Trophoblast cell (in vitro differentiated cells and primary cell): Measurements from ENCODE around the gene DICER1.
A peak's percentile ranks its signal among the peaks of the same experiment; 100 is the strongest.

Experiments used
- DNase-seq, 2 donors: peaks; one replicate each; pipeline ENCODE4 v3.0.0-alpha.2; 2016
- H2AFZ ChIP-seq: 2 replicates; pipeline ENCODE4 v1.6.1; 2013; ENCODE audit warnings: low read length, moderate library complexity, mild to moderate bottlenecking; ENCODE audit not compliant: insufficient read depth, poor library complexity
- H2AK5ac ChIP-seq: 2 replicates; pipeline ENCODE4 v1.6.1; 2013; ENCODE audit warnings: mild to moderate bottlenecking, low read length
- H2BK120ac ChIP-seq: 2 replicates; pipeline ENCODE4 v1.6.1; 2013; ENCODE audit warnings: low read length, mild to moderate bottlenecking, moderate library complexity; ENCODE audit not compliant: insufficient read depth, poor library complexity
- H2BK12ac ChIP-seq: 2 replicates; pipeline ENCODE4 v1.6.1; 2013; ENCODE audit warnings: mild to moderate bottlenecking, low read length, moderate library complexity
- H2BK5ac ChIP-seq: 2 replicates; pipeline ENCODE4 v1.6.1; 2013; ENCODE audit warnings: low read length, low read depth, moderate library complexity, mild to moderate bottlenecking; ENCODE audit not compliant: poor library complexity
- H3K14ac ChIP-seq: 2 replicates; pipeline ENCODE4 v1.6.1; 2013; ENCODE audit warnings: mild to moderate bottlenecking, low read length
- H3K18ac ChIP-seq: 2 replicates; pipeline ENCODE4 v1.6.1; 2013; ENCODE audit warnings: mild to moderate bottlenecking, low read length
- H3K23ac ChIP-seq: 2 replicates; pipeline ENCODE4 v1.6.1; 2013; ENCODE audit warnings: low read length
- H3K27ac ChIP-seq: 2 replicates; pipeline ENCODE4 v1.5.1; 2013; ENCODE audit warnings: low read depth, mild to moderate bottlenecking, inconsistent platforms, low read length, moderate library complexity
- H3K27me3 ChIP-seq: 2 replicates; pipeline ENCODE4 v1.6.1; 2013; ENCODE audit warnings: inconsistent platforms, mild to moderate bottlenecking, low read length, moderate library complexity; ENCODE audit not compliant: insufficient read depth
- H3K36me3 ChIP-seq, 2 experiments: 1 replicate in 1 of 2; 2 replicates in 1 of 2; pipeline ENCODE4 v1.6.1; 2013; ENCODE audit warnings: low read length in 2 of 2, mild to moderate bottlenecking in 2 of 2, moderate library complexity in 1 of 2; ENCODE audit not compliant: insufficient read depth in 2 of 2, control insufficient read depth in 1 of 2
- H3K4ac ChIP-seq: 2 replicates; pipeline ENCODE4 v1.6.1; 2013; ENCODE audit warnings: low read depth, mild to moderate bottlenecking, low read length, moderate library complexity
- H3K4me1 ChIP-seq, 2 experiments: 1 replicate in 1 of 2; 2 replicates in 1 of 2; pipeline ENCODE4 v1.6.1; 2013; ENCODE audit warnings: low read length in 2 of 2, mild to moderate bottlenecking in 2 of 2, moderate library complexity in 1 of 2; ENCODE audit not compliant: insufficient read depth in 2 of 2, control insufficient read depth in 1 of 2
- H3K4me2 ChIP-seq: 2 replicates; pipeline ENCODE4 v1.6.1; 2013; ENCODE audit warnings: inconsistent platforms, mild to moderate bottlenecking, low read length, moderate library complexity
- H3K4me3 ChIP-seq: 2 replicates; pipeline ENCODE4 v1.5.1; 2013; ENCODE audit warnings: mild to moderate bottlenecking, low read depth, low read length, inconsistent platforms
- H3K79me1 ChIP-seq: one replicate; pipeline ENCODE4 v1.6.1; 2013; ENCODE audit warnings: low read length
- H3K79me2 ChIP-seq: 2 replicates; pipeline ENCODE4 v1.6.1; 2013; ENCODE audit warnings: low read length, mild to moderate bottlenecking; ENCODE audit not compliant: control insufficient read depth, insufficient read depth, poor library complexity
- H3K9ac ChIP-seq: 2 replicates; pipeline ENCODE4 v1.6.1; 2013; ENCODE audit warnings: mild to moderate bottlenecking, low read length
- H3K9me3 ChIP-seq: 2 replicates; pipeline ENCODE4 v1.6.1; 2013; ENCODE audit warnings: low read depth, mild to moderate bottlenecking, control low read depth, inconsistent platforms, low read length; ENCODE audit not compliant: insufficient read depth
- H4K12ac ChIP-seq: 2 replicates; pipeline ENCODE4 v1.6.1; 2013; ENCODE audit warnings: low read depth, mild to moderate bottlenecking, low read length, moderate library complexity
- H4K8ac ChIP-seq: 2 replicates; pipeline ENCODE4 v1.6.1; 2013; ENCODE audit warnings: low read depth, mild to moderate bottlenecking, low read length, moderate library complexity
- H4K91ac ChIP-seq: one replicate; pipeline ENCODE4 v1.6.1; 2013; ENCODE audit warnings: low read depth, mild to moderate bottlenecking, low read length, moderate library complexity
- WGBS: extraction: QIAGEN DNeasy Blood & Tissue Kit; methylation state at CpG from one replicate; pipeline ENCODE4 v1.1.7; 2013; ENCODE audit warnings: missing lambda C conversion rate; ENCODE audit not compliant: insufficient read length, insufficient coverage; ENCODE audit errors: extremely low coverage; 5-methylcytosine and 5-hydroxymethylcytosine counted together

The DICER1 gene

GRCh38 chr14:95184413-95184790 is 27.1 kb upstream of the DICER1 start:
- H4K91ac ChIP-seq: no peak overlapping the region

DNA sequence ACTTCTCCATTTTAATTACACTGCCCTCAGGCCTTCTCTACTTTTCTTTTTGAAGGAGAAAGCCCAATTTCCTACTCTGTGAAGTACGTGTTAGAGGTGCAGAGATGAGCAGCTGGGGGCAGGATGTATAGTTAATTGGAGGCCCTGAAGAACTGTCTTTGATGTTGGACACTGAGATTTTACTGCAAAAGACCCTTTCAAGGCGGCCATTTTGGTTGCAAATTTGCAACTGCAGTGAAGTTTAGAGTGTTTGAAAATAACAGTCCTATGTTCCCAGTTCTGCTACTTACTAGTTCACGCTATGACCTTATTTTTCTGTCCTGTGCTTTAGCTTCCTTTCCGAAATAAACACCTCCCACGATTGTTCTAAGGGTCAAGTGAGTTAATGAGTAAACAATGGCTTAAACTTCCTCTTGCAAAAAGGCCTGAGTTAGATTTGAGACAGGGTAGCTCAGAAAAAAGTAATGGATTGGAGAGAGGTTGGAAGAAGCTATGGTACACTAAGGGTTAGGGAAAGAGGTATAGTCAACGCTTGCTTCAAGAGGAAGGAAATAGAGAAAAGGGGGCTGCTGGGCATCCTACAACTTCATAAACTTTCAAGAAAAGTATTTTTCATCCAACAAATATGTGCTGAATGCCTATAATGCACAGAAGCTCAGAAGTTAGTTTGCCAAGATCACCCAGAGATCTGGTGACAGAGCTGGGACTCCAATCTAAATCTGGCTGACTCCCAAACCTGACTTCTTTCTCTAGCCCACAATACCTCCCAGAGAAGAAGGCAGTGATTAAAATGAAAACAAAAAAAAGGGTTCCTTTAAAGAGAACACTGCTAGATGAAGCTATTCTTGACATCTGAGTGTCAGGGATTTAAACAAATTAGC is 26.4 kb upstream of the DICER1 start:
- no peaks in the 10 kb centered on the region for H3K9me3 ChIP-seq
- no peak overlapping the region for H2AK5ac ChIP-seq
- no peaks in the 10 kb centered on the region for H3K79me2 ChIP-seq
- H2AFZ ChIP-seq: no peak overlapping the region
- H3K9ac ChIP-seq: no peak overlapping the region
- no peak overlapping the region for H4K12ac ChIP-seq
- H4K8ac ChIP-seq: no peak overlapping the region
- no peak overlapping the region for H2BK5ac ChIP-seq
- H2BK120ac ChIP-seq: no peak overlapping the region
- H3K4ac ChIP-seq: no peak overlapping the region
- H4K91ac ChIP-seq: no peak overlapping the region
- H3K27me3 ChIP-seq: no peaks in the 10 kb centered on the region
- WGBS: no CpG with 5 or more reads among the region's 6 CpGs
- no peaks in the 10 kb centered on the region for H3K79me1 ChIP-seq
- H3K4me2 ChIP-seq: no peak overlapping the region
- no peak overlapping the region for H3K18ac ChIP-seq
- H3K4me1 ChIP-seq: peaks cover 11% of the 10 kb centered on the region in 2 experiments
- no peak overlapping the region for H2BK12ac ChIP-seq
- H3K23ac ChIP-seq: no peak overlapping the region
- no peak overlapping the region for H3K4me3 ChIP-seq
- no peaks in the 10 kb centered on the region for H3K36me3 ChIP-seq
- H3K27ac ChIP-seq: no peak overlapping the region
- H3K14ac ChIP-seq: no peak overlapping the region
- no peak for DNase-seq

More at GRCh38 chr14:95184413-95184790, 27.1 kb upstream of the DICER1 start:
- no peak overlapping the region for H3K27ac ChIP-seq
- peaks cover 11% of the 10 kb centered on the region in 2 experiments for H3K4me1 ChIP-seq
- no peak overlapping the region for H4K12ac ChIP-seq
- no peak overlapping the region for H2BK120ac ChIP-seq
- H3K9me3 ChIP-seq: no peaks in the 10 kb centered on the region
- no peaks in the 10 kb centered on the region for H3K27me3 ChIP-seq
- H3K36me3 ChIP-seq: no peaks in the 10 kb centered on the region
- no peak for DNase-seq
- no peak overlapping the region for H3K4me3 ChIP-seq
- H2BK5ac ChIP-seq: no peak overlapping the region
- no peak overlapping the region for H4K8ac ChIP-seq
- no peak overlapping the region for H3K9ac ChIP-seq
- no peak overlapping the region for H2AFZ ChIP-seq
- H3K18ac ChIP-seq: no peak overlapping the region
- no peaks in the 10 kb centered on the region for H3K79me1 ChIP-seq
- H3K14ac ChIP-seq: no peak overlapping the region
- no peak overlapping the region for H3K4ac ChIP-seq
- no peak overlapping the region for H2AK5ac ChIP-seq
- no CpG with 5 or more reads among the region's 2 CpGs for WGBS
- H3K23ac ChIP-seq: no peak overlapping the region
- H3K4me2 ChIP-seq: no peak overlapping the region
- H2BK12ac ChIP-seq: no peak overlapping the region
- no peaks in the 10 kb centered on the region for H3K79me2 ChIP-seq

GRCh38 chr14:95183082-95183481 is 25.8 kb upstream of the DICER1 start:
- Histone ChIP-seq H3K14ac (no peak overlapping the region), H3K4ac (no peak overlapping the region), H4K91ac (no peak overlapping the region), H2AK5ac (no peak overlapping the region), H3K79me1 (no peaks in the 10 kb centered on the region), H3K9me3 (no peaks in the 10 kb centered on the region), H2BK5ac (no peak overlapping the region), H3K18ac (no peak overlapping the region), H4K12ac (no peak overlapping the region), H3K9ac (no peak overlapping the region), H2BK120ac (no peak overlapping the region), H3K36me3 (peaks cover 0 to 2% of the 10 kb centered on the region in 2 experiments), H3K4me3 (no peak overlapping the region), H3K4me2 (no peak overlapping the region), H3K4me1 (peaks cover 11% of the 10 kb centered on the region in 2 experiments), H3K27ac (no peak overlapping the region), H3K27me3 (no peaks in the 10 kb centered on the region), H2BK12ac (no peak overlapping the region), H3K79me2 (no peaks in the 10 kb centered on the region), H4K8ac (no peak overlapping the region), H2AFZ (no peak overlapping the region), H3K23ac (no peak overlapping the region)
- WGBS: no CpG with 5 or more reads among the region's 1 CpG
- DNase-seq: no peak

GRCh38 chr14:95182379-95182778 is 25.1 kb upstream of the DICER1 start:
- H3K27ac ChIP-seq: no peak overlapping the region
- H4K12ac ChIP-seq: no peak overlapping the region
- H3K4me1 ChIP-seq: peaks cover 11% of the 10 kb centered on the region in 2 experiments
- no peak overlapping the region for H4K8ac ChIP-seq
- no peak overlapping the region for H3K4me3 ChIP-seq
- no peak overlapping the region for H3K23ac ChIP-seq
- no peak overlapping the region for H2BK5ac ChIP-seq
- H3K18ac ChIP-seq: no peak overlapping the region
- no peak overlapping the region for H2AFZ ChIP-seq
- peaks cover 0 to 2% of the 10 kb centered on the region in 2 experiments for H3K36me3 ChIP-seq
- H3K79me1 ChIP-seq: no peaks in the 10 kb centered on the region
- no peaks in the 10 kb centered on the region for H3K27me3 ChIP-seq
- DNase-seq: peak in 1 of 2 donors; percentile 12
- no peak overlapping the region for H2AK5ac ChIP-seq
- no peak overlapping the region for H3K4me2 ChIP-seq
- H2BK12ac ChIP-seq: no peak overlapping the region
- H3K9me3 ChIP-seq: no peaks in the 10 kb centered on the region
- H2BK120ac ChIP-seq: no peak overlapping the region
- no peak overlapping the region for H3K14ac ChIP-seq
- H4K91ac ChIP-seq: no peak overlapping the region
- no peaks in the 10 kb centered on the region for H3K79me2 ChIP-seq
- WGBS: no CpG with 5 or more reads among the region's 8 CpGs
- H3K9ac ChIP-seq: no peak overlapping the region
- no peak overlapping the region for H3K4ac ChIP-seq
